Breast epithelium (tissue), 3 donors: ENCODE data around the gene CDK6.

Source experiments
- CTCF ChIP-seq, 3 donors: fragments of 450-650 bp; IDR thresholded peaks; one replicate each; pipeline ENCODE4 v1.5.1; 2016 to 2017; ENCODE audit warnings: antibody characterized with exemption in 3 of 3, mild to moderate bottlenecking in 3 of 3, moderate library complexity in 3 of 3
- POLR2AphosphoS5 ChIP-seq, 3 donors: sonication (generic); formaldehyde crosslinking; IDR thresholded peaks; one replicate each; pipeline ENCODE4 v1.6.1; 2017; ENCODE audit warnings: antibody characterized with exemption in 3 of 3

GRCh38 chr7:92854501-92855238, 18.3 kb upstream of the CDK6 start:
- no peak for TF ChIP-seq CTCF (IDR thresholded peaks at IDR 0.05)
- TF ChIP-seq POLR2AphosphoS5 (IDR thresholded peaks at IDR 0.05), result no peak
